ENCODE results near the gene ARMH3.

ARMH3 gene

GRCh38 chr10:101922846-101923245, 133.1 kb downstream of the ARMH3 start:
- H3K27me3 ChIP-seq = no peaks in the 10 kb centered on the region
- TF ChIP-seq, protein P1, sequence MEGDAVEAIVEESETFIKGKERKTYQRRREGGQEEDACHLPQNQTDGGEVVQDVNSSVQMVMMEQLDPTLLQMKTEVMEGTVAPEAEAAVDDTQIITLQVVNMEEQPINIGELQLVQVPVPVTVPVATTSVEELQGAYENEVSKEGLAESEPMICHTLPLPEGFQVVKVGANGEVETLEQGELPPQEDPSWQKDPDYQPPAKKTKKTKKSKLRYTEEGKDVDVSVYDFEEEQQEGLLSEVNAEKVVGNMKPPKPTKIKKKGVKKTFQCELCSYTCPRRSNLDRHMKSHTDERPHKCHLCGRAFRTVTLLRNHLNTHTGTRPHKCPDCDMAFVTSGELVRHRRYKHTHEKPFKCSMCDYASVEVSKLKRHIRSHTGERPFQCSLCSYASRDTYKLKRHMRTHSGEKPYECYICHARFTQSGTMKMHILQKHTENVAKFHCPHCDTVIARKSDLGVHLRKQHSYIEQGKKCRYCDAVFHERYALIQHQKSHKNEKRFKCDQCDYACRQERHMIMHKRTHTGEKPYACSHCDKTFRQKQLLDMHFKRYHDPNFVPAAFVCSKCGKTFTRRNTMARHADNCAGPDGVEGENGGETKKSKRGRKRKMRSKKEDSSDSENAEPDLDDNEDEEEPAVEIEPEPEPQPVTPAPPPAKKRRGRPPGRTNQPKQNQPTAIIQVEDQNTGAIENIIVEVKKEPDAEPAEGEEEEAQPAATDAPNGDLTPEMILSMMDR (IDR thresholded peaks at IDR 0.05) = no peak
- peaks cover 8% of the 10 kb centered on the region for H3K36me3 ChIP-seq
- no peak overlapping the region for H3K27ac ChIP-seq
- H3K4me3 ChIP-seq (ENCODE audit: low read depth in 1 of 2, low read length in 1 of 2) = no peak overlapping the region
- H3K9me3 ChIP-seq = no peaks in the 10 kb centered on the region
- H3K4me1 ChIP-seq (ENCODE audit: control insufficient read depth in 1 of 2, insufficient read depth in 1 of 2, low read depth in 1 of 2, low read length in 1 of 2) = peaks cover 0 to 7% of the 10 kb centered on the region in 2 experiments

- no peak overlapping the region for H3K4me3 ChIP-seq (ENCODE audit: low read depth in 1 of 2, low read length in 1 of 2)
- H3K27me3 ChIP-seq = no peaks in the 10 kb centered on the region
- no peak overlapping the region for H3K27ac ChIP-seq
- H3K9me3 ChIP-seq = no peaks in the 10 kb centered on the region
- peaks cover under 1 to 7% of the 10 kb centered on the region in 2 experiments for H3K4me1 ChIP-seq (ENCODE audit: control insufficient read depth in 1 of 2, insufficient read depth in 1 of 2, low read depth in 1 of 2, low read length in 1 of 2)
- TF ChIP-seq, protein P1 (IDR thresholded peaks at IDR 0.05) = no peak
- no peaks in the 10 kb centered on the region for H3K36me3 ChIP-seq
Measured at GRCh38 chr10:101920546-101920945, 135.4 kb downstream of the ARMH3 start.

DNA sequence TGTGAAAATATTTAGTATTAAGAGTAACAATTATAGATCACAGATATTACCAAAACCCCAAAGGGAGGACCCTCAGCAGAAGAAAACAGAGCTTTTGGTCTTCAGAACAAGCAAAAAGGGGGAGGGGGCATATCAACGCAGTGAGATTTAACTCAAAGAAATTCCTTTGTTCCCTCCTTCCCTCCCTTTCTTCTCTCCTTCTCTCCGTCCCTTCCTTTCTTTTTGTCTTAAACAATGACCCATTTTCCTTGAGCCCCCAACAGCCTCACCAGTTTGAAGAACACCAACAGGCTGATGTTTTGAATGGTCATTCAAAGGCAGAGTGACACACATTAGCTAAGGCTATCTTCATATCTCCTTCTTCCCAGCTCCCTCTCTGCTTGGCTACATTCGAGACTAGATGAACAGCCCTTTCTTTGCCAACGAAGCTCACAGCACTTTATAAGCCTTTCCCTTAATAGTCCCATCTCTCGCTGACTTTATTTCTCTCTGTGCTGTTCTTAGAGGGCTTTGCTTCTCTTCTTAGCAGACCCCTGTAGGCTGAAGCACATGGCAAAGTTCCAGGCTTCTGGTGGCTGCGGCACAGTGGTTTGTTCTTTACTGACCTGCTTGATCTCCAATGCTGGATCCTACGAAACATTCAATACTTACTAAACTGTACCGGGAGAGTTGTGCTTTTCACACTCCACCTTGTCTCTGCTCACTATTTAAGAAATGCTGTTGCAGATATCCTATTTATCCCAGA, 136.8 kb downstream of the ARMH3 start:
- no peaks in the 10 kb centered on the region for H3K36me3 ChIP-seq
- peaks cover 7 to 8% of the 10 kb centered on the region in 2 experiments for H3K4me1 ChIP-seq (ENCODE audit: control insufficient read depth in 1 of 2, insufficient read depth in 1 of 2, low read depth in 1 of 2, low read length in 1 of 2)
- TF ChIP-seq, protein P1 (IDR thresholded peaks at IDR 0.05) = no peak
- no peak overlapping the region for H3K4me3 ChIP-seq (ENCODE audit: low read depth in 1 of 2, low read length in 1 of 2)
- no peaks in the 10 kb centered on the region for H3K9me3 ChIP-seq
- H3K27me3 ChIP-seq = no peaks in the 10 kb centered on the region
- no peak overlapping the region for H3K27ac ChIP-seq

GRCh38 chr10:101912561-101913179, 143.3 kb downstream of the ARMH3 start:
- Histone ChIP-seq H3K27me3 (no peaks in the 10 kb centered on the region), H3K27ac (no peak overlapping the region), H3K36me3 (peaks cover 9% of the 10 kb centered on the region), H3K9me3 (no peaks in the 10 kb centered on the region), H3K4me1 (ENCODE audit: control insufficient read depth in 1 of 2, insufficient read depth in 1 of 2, low read depth in 1 of 2, low read length in 1 of 2) (peaks cover 7 to 16% of the 10 kb centered on the region in 2 experiments), H3K4me3 (ENCODE audit: low read depth in 1 of 2, low read length in 1 of 2) (no peak overlapping the region)
- TF ChIP-seq, protein P1 (IDR thresholded peaks at IDR 0.05) = no peak

DNA sequence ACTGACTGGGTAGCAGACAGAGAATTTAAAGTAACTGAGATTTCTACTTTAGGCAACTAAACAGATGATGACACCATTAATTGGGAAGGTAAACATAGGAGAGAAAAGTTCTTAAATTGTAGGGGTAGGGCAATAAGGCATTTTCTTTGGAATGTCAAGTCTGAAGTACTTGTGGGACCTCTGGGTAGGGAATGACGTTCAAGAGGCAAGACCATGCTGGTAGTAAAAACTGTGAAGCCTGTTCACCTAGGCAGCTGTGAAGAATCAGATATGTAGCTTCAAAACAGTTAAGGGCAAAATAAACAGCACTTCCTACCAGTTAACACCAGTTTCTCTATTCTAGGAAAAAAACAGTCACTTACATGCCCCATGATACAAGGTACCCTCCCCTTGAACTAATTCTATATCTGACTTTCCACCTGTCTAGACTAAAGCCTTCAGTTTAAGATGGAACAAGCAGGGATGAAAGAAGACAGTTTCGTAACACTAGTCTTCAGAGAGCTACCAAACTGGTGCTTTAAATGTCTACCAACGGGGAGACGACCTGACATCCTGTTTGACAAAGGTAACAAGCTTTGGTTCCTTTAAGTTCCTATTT, 149.3 kb downstream of the ARMH3 start:
- peaks cover 7 to 8% of the 10 kb centered on the region in 2 experiments for H3K4me1 ChIP-seq (ENCODE audit: control insufficient read depth in 1 of 2, insufficient read depth in 1 of 2, low read depth in 1 of 2, low read length in 1 of 2)
- no peaks in the 10 kb centered on the region for H3K27me3 ChIP-seq
- H3K27ac ChIP-seq = no peak overlapping the region
- H3K9me3 ChIP-seq = no peaks in the 10 kb centered on the region
- H3K4me3 ChIP-seq (ENCODE audit: low read depth in 1 of 2, low read length in 1 of 2) = no peak overlapping the region
- TF ChIP-seq, protein P1 (IDR thresholded peaks at IDR 0.05) = no peak
- peaks cover 12% of the 10 kb centered on the region for H3K36me3 ChIP-seq

Measured in neutrophil (primary cell).